Muscle of leg (tissue), 11 donors: ENCODE results near the gene POTEI. TPM values are rescaled to one million over a fixed set of nuclear protein-coding genes. Genes with fewer than 3 reads are reported as not detected.
"Not testable (repeated sequence)": the region's sequence is repeated elsewhere in the genome, so short reads cannot be mapped to it uniquely, and the experiment has no call there.

Experiments used
- DNase-seq: peaks from one replicate; pipeline ENCODE4 v3.0.0; 2013
- H3K27ac ChIP-seq: one replicate; pipeline ENCODE4 v1.5.1; 2013; ENCODE audit warnings: mild to moderate bottlenecking, low read length, control low read depth
- H3K27me3 ChIP-seq: one replicate; pipeline ENCODE4 v1.6.1; 2013; ENCODE audit warnings: low read length; ENCODE audit not compliant: control insufficient read depth, insufficient read depth
- H3K36me3 ChIP-seq: one replicate; pipeline ENCODE4 v1.6.1; 2013; ENCODE audit warnings: low read length; ENCODE audit not compliant: control insufficient read depth, insufficient read depth
- H3K4me1 ChIP-seq: one replicate; pipeline ENCODE4 v1.6.1; 2013; ENCODE audit warnings: low read length; ENCODE audit not compliant: control insufficient read depth, insufficient read depth
- H3K4me3 ChIP-seq: one replicate; pipeline ENCODE4 v1.5.1; 2013; ENCODE audit warnings: low read length, control low read depth
- H3K9me3 ChIP-seq: replicated peaks from 2 replicates; pipeline ENCODE4 v1.6.1; 2013; ENCODE audit warnings: low read depth, low read length; ENCODE audit not compliant: control insufficient read depth
- WGBS: methylation state at CpG from one replicate; pipeline ENCODE4 v1.1.5; 2013; ENCODE audit warnings: missing lambda C conversion rate; ENCODE audit not compliant: insufficient coverage; 5-methylcytosine and 5-hydroxymethylcytosine counted together
- polyA plus RNA-seq, 8 donors: library from polyadenylated mRNA; unstranded; fragments of 120-200 nt; gene quantifications; one replicate each; pipeline versions ENCODE4 v1.2.1 to v1.2.3, GENCODE V29; 2013; ENCODE audit warnings: inconsistent platforms in 1 of 8, low replicate concordance in 1 of 8; ENCODE audit not compliant: insufficient read length in 8 of 8, insufficient read depth in 1 of 8
- total RNA-seq: library from RNA; stranded (reverse); fragments of 120-200 nt; gene quantifications from one replicate; pipeline ENCODE4 v1.2.4, GENCODE V29; 2013

POTEI gene
- total and polyA plus RNA-seq, 9 donors: 0.04 to 0.14 (median 0.07) TPM; not detected in 2

GRCh38 chr2:130491073-130491472 lies 18.1 kb downstream of the POTEI start:
- not testable (repeated sequence) for H3K27me3 ChIP-seq, H3K4me1 ChIP-seq, H3K27ac ChIP-seq, H3K9me3 ChIP-seq, H3K4me3 ChIP-seq, H3K36me3 ChIP-seq, DNase-seq
- no CpG with 5 or more reads among the region's 4 CpGs for WGBS

- H3K4me1 ChIP-seq, DNase-seq, H3K4me3 ChIP-seq, H3K27ac ChIP-seq, H3K36me3 ChIP-seq, H3K27me3 ChIP-seq, H3K9me3 ChIP-seq: not testable (repeated sequence)
- WGBS: 88% methylated on average over 2 of the region's 6 CpGs
Measured at GRCh38 chr2:130455413-130455812, 53.7 kb downstream of the POTEI start.

- not testable (repeated sequence) for H3K36me3 ChIP-seq, H3K4me3 ChIP-seq, H3K9me3 ChIP-seq, H3K27ac ChIP-seq, H3K4me1 ChIP-seq, H3K27me3 ChIP-seq, DNase-seq
- 87% methylated on average over 4 of the region's 6 CpGs for WGBS
Measured at GRCh38 chr2:130454712-130455083, 54.4 kb downstream of the POTEI start.

- not testable (repeated sequence) for H3K9me3 ChIP-seq, H3K27me3 ChIP-seq, H3K36me3 ChIP-seq, DNase-seq, H3K4me1 ChIP-seq, H3K27ac ChIP-seq, H3K4me3 ChIP-seq
- WGBS: 79% methylated on average over 6 of the region's 13 CpGs
Measured at GRCh38 chr2:130453955-130454711, 55.0 kb downstream of the POTEI start.

- 83% methylated on average over 1 of the region's 5 CpGs for WGBS
- H3K4me3 ChIP-seq, DNase-seq, H3K27me3 ChIP-seq, H3K9me3 ChIP-seq, H3K36me3 ChIP-seq, H3K27ac ChIP-seq, H3K4me1 ChIP-seq: not testable (repeated sequence)
Measured at GRCh38 chr2:130452897-130453296, 56.2 kb downstream of the POTEI start.

- H3K27ac ChIP-seq, DNase-seq, H3K4me1 ChIP-seq, H3K4me3 ChIP-seq, H3K27me3 ChIP-seq, H3K36me3 ChIP-seq, H3K9me3 ChIP-seq: not testable (repeated sequence)
- WGBS: 72% methylated on average over 2 of the region's 10 CpGs
Measured at GRCh38 chr2:130451823-130452222, 57.3 kb downstream of the POTEI start.

- not testable (repeated sequence) for H3K36me3 ChIP-seq, H3K4me3 ChIP-seq, H3K4me1 ChIP-seq, H3K9me3 ChIP-seq, H3K27me3 ChIP-seq, H3K27ac ChIP-seq, DNase-seq
- 58% methylated on average over 2 of the region's 3 CpGs for WGBS
Measured at GRCh38 chr2:130451278-130451677, 57.9 kb downstream of the POTEI start.

- H3K36me3 ChIP-seq, DNase-seq, H3K4me1 ChIP-seq, H3K27ac ChIP-seq, H3K4me3 ChIP-seq, H3K9me3 ChIP-seq, H3K27me3 ChIP-seq: not testable (repeated sequence)
- WGBS: no CpG with 5 or more reads among the region's 7 CpGs
Measured at GRCh38 chr2:130450366-130450765, 58.8 kb downstream of the POTEI start.

- H3K4me1 ChIP-seq, H3K4me3 ChIP-seq, H3K36me3 ChIP-seq, H3K9me3 ChIP-seq, H3K27ac ChIP-seq, H3K27me3 ChIP-seq: not testable (repeated sequence)
- under 1% methylated on average over 19 of the region's 34 CpGs for WGBS
- peak; percentile 42 for DNase-seq
Measured at GRCh38 chr2:130427631-130428030, 81.5 kb downstream of the POTEI start.

GRCh38 chr2:130418845-130419244 lies 90.3 kb downstream of the POTEI start:
- not testable (repeated sequence) for H3K4me3 ChIP-seq, H3K9me3 ChIP-seq, H3K4me1 ChIP-seq, H3K27me3 ChIP-seq, H3K36me3 ChIP-seq, DNase-seq, H3K27ac ChIP-seq
- WGBS: no CpG with 5 or more reads among the region's 1 CpG

- not testable (repeated sequence) for H3K4me1 ChIP-seq, H3K27ac ChIP-seq, H3K27me3 ChIP-seq, H3K36me3 ChIP-seq, DNase-seq, H3K4me3 ChIP-seq, H3K9me3 ChIP-seq
- no CpG with 5 or more reads among the region's 1 CpG for WGBS
Measured at GRCh38 chr2:130416693-130417092, 92.4 kb downstream of the POTEI start.
